NCI-H2227 treated with DMSO at 0.1 percent for 48 hours (cell line): Measurements from ENCODE around the gene DMRTA2.
A peak's percentile ranks its signal among the peaks of the same experiment; 100 is the strongest.

Experiments
- DNase-seq: peaks from one replicate; lab custom pipeline; 2025; lab: John Stamatoyannopoulos, UW

Gene DMRTA2

GRCh38 chr1:50422946-50423669 is at the start of gene DMRTA2:
DMRTA2 (minus strand) TSS chr1:50423443; CDS start chr1:50421536, 1,907 bp downstream.
- DNase-seq = peak; percentile 51

GRCh38 chr1:50471967-50472366 is 48.7 kb upstream of the DMRTA2 start:
- DNase-seq = no peak

- DNase-seq = no peak
Measured at GRCh38 chr1:50462964-50463363, 39.7 kb upstream of the DMRTA2 start.

GRCh38 chr1:50458507-50458906 is 35.3 kb upstream of the DMRTA2 start:
- no peak for DNase-seq

GRCh38 chr1:50454911-50455310 is 31.7 kb upstream of the DMRTA2 start:
- no peak for DNase-seq

GRCh38 chr1:50453266-50453665 is 30.0 kb upstream of the DMRTA2 start:
- DNase-seq = no peak

- DNase-seq = no peak
Measured at GRCh38 chr1:50452700-50453099, 29.5 kb upstream of the DMRTA2 start.

- no peak for DNase-seq
Measured at GRCh38 chr1:50450861-50451653, 27.8 kb upstream of the DMRTA2 start.

GRCh38 chr1:50447961-50448360 is 24.7 kb upstream of the DMRTA2 start:
- DNase-seq = no peak

- DNase-seq = no peak
Measured at GRCh38 chr1:50441183-50441582, 17.9 kb upstream of the DMRTA2 start.

- no peak for DNase-seq
Measured at GRCh38 chr1:50438945-50439344, 15.7 kb upstream of the DMRTA2 start.

GRCh38 chr1:50436489-50436888 is 13.2 kb upstream of the DMRTA2 start:
- DNase-seq = no peak

- DNase-seq = no peak
Measured at GRCh38 chr1:50430010-50430405, 6.8 kb upstream of the DMRTA2 start.

- no peak for DNase-seq
Measured at GRCh38 chr1:50427818-50428779, 4.9 kb upstream of the DMRTA2 start.

- no peak for DNase-seq
Measured at GRCh38 chr1:50427086-50427817, 4.0 kb upstream of the DMRTA2 start.

- no peak for DNase-seq
Measured at GRCh38 chr1:50426702-50427085, 3.5 kb upstream of the DMRTA2 start.

- DNase-seq = no peak
Measured at GRCh38 chr1:50426108-50426700, 3.0 kb upstream of the DMRTA2 start.

GRCh38 chr1:50425376-50426107 is 2.3 kb upstream of the DMRTA2 start:
- DNase-seq = peak; percentile 37

- DNase-seq = no peak
Measured at GRCh38 chr1:50424884-50425375, 1.7 kb upstream of the DMRTA2 start.
